AG04450 (cell line): ENCODE measurements around the gene ZNF646. TPM values are rescaled to one million over a fixed set of nuclear protein-coding genes. Genes with fewer than 3 reads are reported as not detected.
A peak's percentile ranks its signal among the peaks of the same experiment; 100 is the strongest.

Source experiments
- CTCF ChIA-PET: fragments of 300-600, 350-600 bp; formaldehyde crosslinking; extraction: SDS; loops from one replicate; lab custom pipeline; 2022; ENCODE audit warnings: antibody characterized with exemption, inconsistent platforms; lab: Charles Lee
- POLR2A ChIA-PET: fragments of 350-600 bp; formaldehyde crosslinking; extraction: SDS; loops from one replicate; lab custom pipeline; 2021; ENCODE audit warnings: antibody characterized with exemption, inconsistent platforms; lab: Yijun Ruan, JAX
- DNase-seq: peaks from one replicate; pipeline ENCODE4 v3.0.0-alpha.2; 2011; ENCODE audit warnings: low read depth, low spot score
- H3K27ac ChIP-seq: one replicate; pipeline ENCODE4 v1.5.1; 2012; ENCODE audit warnings: low read depth, low read length, control low read depth
- H3K27me3 ChIP-seq: one replicate; pipeline ENCODE4 v1.6.0; 2012; ENCODE audit warnings: low read length; ENCODE audit not compliant: control insufficient read depth, insufficient read depth
- H3K4me3 ChIP-seq: 2 replicates; pipeline ENCODE4 v1.5.1; 2011; ENCODE audit warnings: mild to moderate bottlenecking, low read depth, low read length, control low read depth
- H3K9me3 ChIP-seq: 2 replicates; pipeline ENCODE4 v1.5.1; 2012; ENCODE audit warnings: low read length; ENCODE audit not compliant: control insufficient read depth, insufficient read depth
- polyA plus RNA-seq: library from polyadenylated mRNA; depleted of rRNA; stranded (reverse); fragments of >200 nt; gene quantifications from 2 replicates; pipeline ENCODE4 v1.2.3, GENCODE V29; 2011
- TF ChIP-seq, protein P1 (sequence below): IDR thresholded peaks from 2 replicates; pipeline ENCODE4 v1.5.1; 2011; ENCODE audit warnings: low read depth, low read length, control low read depth, inconsistent platforms

The ZNF646 gene
- polyA plus RNA-seq, 1 experiment: 2.4 TPM

DNA sequence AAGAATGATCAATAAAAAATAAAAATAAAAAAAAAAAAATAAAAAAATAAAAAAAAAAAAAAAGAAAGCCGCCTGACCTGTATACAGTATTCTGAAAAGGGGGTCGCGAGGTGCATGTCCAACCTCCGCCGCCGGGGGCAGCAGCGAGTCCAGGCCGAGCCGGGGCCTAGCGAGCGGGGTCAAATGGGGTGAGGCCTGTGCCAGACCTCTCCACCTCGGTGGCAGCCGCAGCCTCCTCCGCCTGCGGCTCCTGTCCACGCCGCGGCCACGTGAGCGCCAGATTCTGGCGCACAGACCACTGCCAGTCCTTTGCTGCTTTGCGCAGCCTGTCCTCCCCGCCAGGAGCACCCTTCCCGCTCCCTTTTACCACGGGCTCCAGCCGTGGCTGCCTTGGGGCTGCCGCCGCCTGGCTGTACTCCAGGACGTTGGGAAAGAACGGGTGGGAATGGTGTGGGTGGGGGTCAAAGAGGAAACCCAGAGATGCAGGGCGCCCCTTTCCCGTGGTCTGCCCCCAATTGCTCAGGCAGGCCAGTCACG, 31.5 kb downstream of the ZNF646 start:
- H3K4me3 ChIP-seq: no peak overlapping the region
- H3K9me3 ChIP-seq: no peaks in the 10 kb centered on the region
- DNase-seq: no peak
- no peak overlapping the region for H3K27ac ChIP-seq
- POLR2A ChIA-PET: no interaction called here
- CTCF ChIA-PET: no interaction called here
- no peaks in the 10 kb centered on the region for H3K27me3 ChIP-seq
- TF ChIP-seq, protein P1, sequence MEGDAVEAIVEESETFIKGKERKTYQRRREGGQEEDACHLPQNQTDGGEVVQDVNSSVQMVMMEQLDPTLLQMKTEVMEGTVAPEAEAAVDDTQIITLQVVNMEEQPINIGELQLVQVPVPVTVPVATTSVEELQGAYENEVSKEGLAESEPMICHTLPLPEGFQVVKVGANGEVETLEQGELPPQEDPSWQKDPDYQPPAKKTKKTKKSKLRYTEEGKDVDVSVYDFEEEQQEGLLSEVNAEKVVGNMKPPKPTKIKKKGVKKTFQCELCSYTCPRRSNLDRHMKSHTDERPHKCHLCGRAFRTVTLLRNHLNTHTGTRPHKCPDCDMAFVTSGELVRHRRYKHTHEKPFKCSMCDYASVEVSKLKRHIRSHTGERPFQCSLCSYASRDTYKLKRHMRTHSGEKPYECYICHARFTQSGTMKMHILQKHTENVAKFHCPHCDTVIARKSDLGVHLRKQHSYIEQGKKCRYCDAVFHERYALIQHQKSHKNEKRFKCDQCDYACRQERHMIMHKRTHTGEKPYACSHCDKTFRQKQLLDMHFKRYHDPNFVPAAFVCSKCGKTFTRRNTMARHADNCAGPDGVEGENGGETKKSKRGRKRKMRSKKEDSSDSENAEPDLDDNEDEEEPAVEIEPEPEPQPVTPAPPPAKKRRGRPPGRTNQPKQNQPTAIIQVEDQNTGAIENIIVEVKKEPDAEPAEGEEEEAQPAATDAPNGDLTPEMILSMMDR: peak; percentile 81

DNA sequence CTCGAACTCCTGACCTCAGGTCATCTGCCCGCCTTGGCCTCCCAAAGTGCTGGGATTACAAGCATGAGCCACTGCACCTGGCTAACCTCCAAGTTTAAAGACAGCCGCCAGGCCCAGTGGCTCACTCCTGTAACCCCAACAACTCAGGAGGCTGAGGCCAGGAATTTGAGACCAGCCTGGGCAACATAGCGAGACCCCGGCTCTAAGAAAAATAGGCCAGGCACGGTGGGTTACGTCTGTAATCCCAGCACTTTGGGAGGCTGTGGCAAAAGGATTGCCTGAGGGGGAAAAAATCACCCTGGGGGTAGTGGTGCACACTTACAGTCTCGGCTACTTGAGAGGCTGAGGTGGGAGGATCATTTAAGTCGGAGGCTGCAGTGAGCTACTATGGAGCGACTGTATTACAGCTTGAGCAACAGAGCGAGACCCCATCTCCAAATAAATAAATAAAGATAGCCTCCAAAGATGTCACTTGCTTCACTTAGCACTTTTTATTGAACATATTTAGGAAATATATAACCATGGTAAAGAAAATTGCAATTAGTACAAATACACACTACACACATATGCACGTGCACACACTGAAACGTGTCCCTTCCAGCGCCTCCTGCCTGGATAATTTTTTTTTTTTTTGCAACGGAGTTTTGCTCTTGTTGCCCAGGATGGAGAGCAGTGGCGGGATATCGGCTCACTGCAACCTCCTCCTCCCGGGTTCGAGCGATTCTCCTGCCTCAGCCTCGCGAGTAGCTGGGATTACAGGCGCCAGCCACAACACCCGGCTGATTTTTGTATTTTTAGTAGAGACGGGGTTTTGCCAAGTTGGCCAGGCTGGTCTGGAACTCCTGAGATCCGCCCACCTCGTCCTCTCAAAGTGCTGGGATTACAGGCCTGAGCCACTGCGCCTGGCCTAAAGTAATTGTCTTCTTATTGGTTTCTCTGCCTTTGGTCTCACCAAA, 32.6 kb downstream of the ZNF646 start:
- CTCF ChIA-PET: interaction anchor here (2.2 kb wide), 1 partner anchor 35 kb away, joined by 6 read pairs; no protein-coding TSS in a partner anchor
- TF ChIP-seq, protein P1: no peak
- H3K27ac ChIP-seq: no peak overlapping the region
- no peak overlapping the region for H3K4me3 ChIP-seq
- H3K9me3 ChIP-seq: no peaks in the 10 kb centered on the region
- no peak for DNase-seq
- POLR2A ChIA-PET: interaction anchor here (1.3 kb wide), 1 partner anchor 11 kb away, joined by 3 read pairs; the partner anchor contains the start of gene KAT8
- no peaks in the 10 kb centered on the region for H3K27me3 ChIP-seq

DNA sequence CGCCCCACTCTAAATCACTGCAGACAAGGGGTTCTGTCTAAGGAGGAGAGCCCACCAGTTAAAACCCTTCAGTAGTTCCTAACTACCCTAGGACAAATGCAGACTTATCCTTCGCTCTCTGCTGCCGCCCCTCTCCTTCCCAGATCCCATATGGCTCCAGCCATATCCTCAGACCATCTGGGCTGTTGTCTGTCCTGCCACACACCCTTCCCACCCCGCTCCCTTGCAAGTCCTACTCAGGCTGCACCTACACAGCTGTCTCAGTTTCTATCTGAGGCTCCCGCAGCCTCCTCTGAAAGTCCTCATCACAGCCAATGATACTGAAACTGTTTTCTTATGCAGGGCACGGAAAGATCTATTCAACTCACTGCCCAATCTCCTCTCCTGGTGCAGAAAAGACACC, 33.2 kb downstream of the ZNF646 start:
- POLR2A ChIA-PET: interaction anchor here (1.3 kb wide), 1 partner anchor 10 kb away, joined by 3 read pairs; the partner anchor contains the start of gene KAT8
- H3K9me3 ChIP-seq: no peaks in the 10 kb centered on the region
- no peak overlapping the region for H3K4me3 ChIP-seq
- H3K27me3 ChIP-seq: no peaks in the 10 kb centered on the region
- TF ChIP-seq, protein P1: no peak
- H3K27ac ChIP-seq: no peak overlapping the region
- CTCF ChIA-PET: interaction anchor here (2.2 kb wide), 1 partner anchor 35 kb away, joined by 6 read pairs; no protein-coding TSS in a partner anchor
- no peak for DNase-seq

DNA sequence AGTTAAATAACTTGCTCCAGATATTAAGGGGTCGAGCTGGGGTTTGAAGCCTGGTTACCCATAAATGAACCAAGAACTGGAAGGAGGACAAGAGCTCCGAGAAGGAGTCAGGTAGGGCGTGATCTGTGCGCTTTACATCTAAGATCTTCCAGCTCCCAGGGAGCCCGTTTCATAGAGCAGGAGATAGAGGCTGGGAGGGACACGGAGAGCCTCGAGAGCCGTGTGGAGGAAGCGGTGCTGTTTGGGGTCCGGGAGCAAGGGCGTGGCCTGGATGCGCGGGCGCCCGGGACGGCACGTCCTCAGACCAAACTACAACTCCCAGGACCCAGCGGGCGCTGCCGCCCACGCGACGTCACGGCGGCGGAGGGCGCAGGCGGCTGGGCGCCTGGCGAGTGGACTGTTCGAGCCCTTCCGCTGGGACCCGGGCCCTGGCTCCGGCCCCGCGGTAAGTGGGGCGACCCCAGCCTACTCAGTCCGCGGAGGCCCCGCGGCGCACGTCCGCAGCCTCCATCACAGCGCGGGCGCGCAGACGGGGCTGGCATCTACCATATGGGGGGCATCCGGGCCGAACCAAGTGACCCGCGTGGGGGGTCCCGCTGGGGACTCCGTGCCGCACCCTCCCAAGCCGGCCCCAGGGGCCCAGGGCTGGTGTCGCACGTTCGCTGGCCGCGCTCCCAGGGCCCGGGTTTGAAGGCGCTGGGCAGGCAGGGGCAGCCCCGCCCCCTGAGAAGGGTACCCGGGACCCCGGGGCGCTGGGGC, 34.0 kb downstream of the ZNF646 start, which contains the start of gene BCKDK:
TSS of gene BCKDK (plus strand) at position 352 of the 759 bp plus-strand sequence. CDS start 838 bp downstream, outside the sequence.
- CTCF ChIA-PET: interaction anchor here (2.2 kb wide), 1 partner anchor 34 kb away, joined by 6 read pairs; no protein-coding TSS in a partner anchor
- POLR2A ChIA-PET: interaction anchor here (1.0 to 1.3 kb wide), 1 partner anchor 9 kb away, joined by 3 read pairs; the partner anchor contains the start of gene KAT8
- no peak for DNase-seq

More for the DNA sequence above, 34.0 kb downstream of the ZNF646 start, which contains the start of gene BCKDK:
- TF ChIP-seq, protein P1: no peak
- no peaks in the 10 kb centered on the region for H3K9me3 ChIP-seq
- no peak within 1 kb of the TSS for H3K27ac ChIP-seq
- H3K27me3 ChIP-seq: no peaks in the 10 kb centered on the region
- peak within 1 kb of the TSS; percentile 75 for H3K4me3 ChIP-seq
